H1 (cell line): ENCODE measurements around the gene CUEDC2. TPM values are rescaled to one million over a fixed set of nuclear protein-coding genes. Genes with fewer than 3 reads are reported as not detected.

Experiments used
- CTCF ChIA-PET: fragments of 300-600 bp; sonication (Branson Sonifier 250); formaldehyde crosslinking; loops from one replicate; lab custom pipeline; 2021; ENCODE audit not compliant: partially characterized antibody; lab: Charles Lee
- POLR2A ChIA-PET: fragments of 300-600 bp; sonication (Branson Sonifier 250); formaldehyde crosslinking; loops from one replicate; lab custom pipeline; 2021; ENCODE audit warnings: inconsistent platforms; ENCODE audit not compliant: partially characterized antibody; lab: Charles Lee
- DNase-seq, 2 experiments: peaks; one replicate each; pipeline versions ENCODE4 v3.0.0 to v3.0.0-alpha.2; 2010 to 2022; ENCODE audit warnings: low spot score in 2 of 2, low read depth in 1 of 2, mixed read lengths in 1 of 2
- FAIRE-seq: peaks from 2 replicates; lab custom pipeline; 2011; peaks lifted over from hg19 to GRCh38; lab: Jason Lieb, UNC
- H2AFZ ChIP-seq: 2 replicates; pipeline ENCODE4 v1.8.1; 2012; ENCODE audit warnings: low read length, inconsistent platforms
- H2AK5ac ChIP-seq: 2 replicates; pipeline ENCODE4 v1.6.1; 2013; ENCODE audit warnings: low read depth, low read length
- H2BK120ac ChIP-seq: replicated peaks from 2 replicates; pipeline ENCODE3; 2013; ENCODE audit warnings: low read depth, low read length, inconsistent platforms
- H2BK12ac ChIP-seq: 2 replicates; pipeline ENCODE4 v1.6.1; 2013; ENCODE audit warnings: low read depth, low read length
- H2BK15ac ChIP-seq: 2 replicates; pipeline ENCODE4 v1.6.1; 2013; ENCODE audit warnings: low read length
- H2BK20ac ChIP-seq: 2 replicates; pipeline ENCODE4 v1.6.1; 2013; ENCODE audit warnings: low read length
- H2BK5ac ChIP-seq: 2 replicates; pipeline ENCODE4 v1.6.1; 2013; ENCODE audit warnings: low read depth, low read length
- H3K14ac ChIP-seq: 2 replicates; pipeline ENCODE4 v1.6.1; 2013; ENCODE audit warnings: inconsistent platforms; ENCODE audit not compliant: insufficient read length
- H3K18ac ChIP-seq: 2 replicates; pipeline ENCODE4 v1.6.1; 2013; ENCODE audit warnings: low read length; ENCODE audit errors: extremely low read depth
- H3K23ac ChIP-seq: 2 replicates; pipeline ENCODE4 v1.6.1; 2013; ENCODE audit warnings: inconsistent platforms; ENCODE audit not compliant: insufficient read length
- H3K23me2 ChIP-seq: 2 replicates; pipeline ENCODE4 v1.6.1; 2013; ENCODE audit warnings: low read depth, low read length
- H3K27ac ChIP-seq: 2 replicates; pipeline ENCODE4 v1.6.1; 2011; ENCODE audit warnings: low read depth, low read length, inconsistent platforms
- H3K27me3 ChIP-seq, 4 experiments: replicated peaks in 1 of 4; 1 replicate in 1 of 4; 2 replicates in 3 of 4; pipeline versions ENCODE4 v1.6.1 to v1.8.1; 2011 to 2013; ENCODE audit warnings: low read length in 3 of 4, mild to moderate bottlenecking in 3 of 4, inconsistent platforms in 2 of 4, mixed read lengths in 2 of 4, moderate library complexity in 1 of 4; ENCODE audit not compliant: control insufficient read depth in 3 of 4, insufficient read depth in 3 of 4; ENCODE audit errors: extremely low read depth in 1 of 4
- H3K36me3 ChIP-seq, 4 experiments: 2 replicates each; pipeline versions ENCODE4 v1.6.1 to v1.8.1; 2011 to 2013; ENCODE audit warnings: mild to moderate bottlenecking in 4 of 4, low read length in 3 of 4, moderate library complexity in 2 of 4, control low read depth in 1 of 4, inconsistent platforms in 1 of 4; ENCODE audit not compliant: insufficient read depth in 4 of 4, control insufficient read depth in 2 of 4
- H3K4ac ChIP-seq: replicated peaks from 2 replicates; pipeline ENCODE3; 2013; ENCODE audit warnings: low read length, low read depth, mixed read lengths, inconsistent platforms; ENCODE audit not compliant: insufficient read length
- H3K4me1 ChIP-seq, 4 experiments: replicated peaks in 1 of 4; 1 replicate in 1 of 4; 2 replicates in 3 of 4; pipeline versions ENCODE4 v1.6.1 to v1.8.1; 2011 to 2013; ENCODE audit warnings: low read length in 3 of 4, inconsistent platforms in 2 of 4, mixed read lengths in 1 of 4; ENCODE audit not compliant: insufficient read depth in 4 of 4, control insufficient read depth in 3 of 4
- H3K4me2 ChIP-seq, 2 experiments: 2 replicates each; pipeline versions ENCODE4 v1.6.1 to v1.8.1; 2011 to 2013; ENCODE audit warnings: low read depth in 2 of 2, low read length in 2 of 2, control low read depth in 1 of 2, inconsistent platforms in 1 of 2, mild to moderate bottlenecking in 1 of 2; ENCODE audit not compliant: insufficient read depth in 1 of 2
- H3K4me3 ChIP-seq, 4 experiments: fragments of 200-600, 300-600 bp in 1 of 4; sonication (generic), shearing (Covaris generic), sonication (Bioruptor Twin) in 1 of 4; 2 replicates each; pipeline versions ENCODE4 v1.5.1 to v1.8.1; 2011 to 2016; ENCODE audit warnings: low read length in 4 of 4, low read depth in 3 of 4, control low read depth in 2 of 4, inconsistent platforms in 2 of 4, mild to moderate bottlenecking in 2 of 4, mixed read lengths in 1 of 4, moderate library complexity in 1 of 4; ENCODE audit not compliant: insufficient read depth in 2 of 4; ENCODE audit errors: extremely low read depth in 1 of 4
- H3K56ac ChIP-seq: replicated peaks from 2 replicates; pipeline ENCODE3; 2013; ENCODE audit warnings: low read depth, mild to moderate bottlenecking, mixed read lengths, low read length, inconsistent platforms; ENCODE audit not compliant: insufficient read length
- H3K79me1 ChIP-seq: 2 replicates; pipeline ENCODE4 v1.6.1; 2013; ENCODE audit warnings: low read depth, low read length, control low read depth
- H3K79me2 ChIP-seq, 2 experiments: 2 replicates each; pipeline versions ENCODE4 v1.6.1 to v1.8.1; 2012 to 2013; ENCODE audit warnings: low read length in 2 of 2, mild to moderate bottlenecking in 2 of 2, inconsistent platforms in 1 of 2; ENCODE audit not compliant: insufficient read depth in 2 of 2, control insufficient read depth in 1 of 2
- H3K9ac ChIP-seq, 4 experiments: replicated peaks in 1 of 4; 1 replicate in 1 of 4; 2 replicates in 3 of 4; pipeline versions ENCODE4 v1.6.1 to v1.8.1; 2011 to 2013; ENCODE audit warnings: low read depth in 3 of 4, low read length in 3 of 4, control low read depth in 2 of 4, mild to moderate bottlenecking in 2 of 4, moderate library complexity in 2 of 4, inconsistent platforms in 1 of 4; ENCODE audit errors: extremely low read depth in 1 of 4
- H3K9me3 ChIP-seq, 2 experiments: 2 replicates each; pipeline versions ENCODE4 v1.6.1 to v1.8.1; 2012 to 2013; ENCODE audit warnings: mild to moderate bottlenecking in 2 of 2, moderate library complexity in 2 of 2, control low read depth in 1 of 2, inconsistent platforms in 1 of 2, low read depth in 1 of 2, low read length in 1 of 2, mixed read lengths in 1 of 2; ENCODE audit not compliant: insufficient read depth in 2 of 2
- H4K20me1 ChIP-seq, 2 experiments: replicated peaks in 1 of 2; 2 replicates each; pipeline versions ENCODE3 to v1.8.1; 2011 to 2013; ENCODE audit warnings: inconsistent platforms in 2 of 2, low read length in 2 of 2, mild to moderate bottlenecking in 1 of 2; ENCODE audit not compliant: insufficient read depth in 2 of 2, control insufficient read depth in 1 of 2
- H4K5ac ChIP-seq: 2 replicates; pipeline ENCODE4 v1.6.1; 2013; ENCODE audit warnings: low read length, low read depth, mixed read lengths, inconsistent platforms; ENCODE audit not compliant: insufficient read length
- H4K8ac ChIP-seq: 2 replicates; pipeline ENCODE4 v1.8.0; 2013; ENCODE audit warnings: mild to moderate bottlenecking, moderate library complexity, low read length, inconsistent platforms; ENCODE audit not compliant: insufficient read depth; ENCODE audit errors: extremely low read depth
- H4K91ac ChIP-seq: replicated peaks from 2 replicates; pipeline ENCODE3; 2013; ENCODE audit warnings: low read length, mixed read lengths, inconsistent platforms; ENCODE audit not compliant: insufficient read length
- RNF2 ChIP-seq: fragments of 200-900, 300-1000 bp; sonication (generic); IDR thresholded peaks from 2 replicates; pipeline ENCODE4 v1.7.1; 2016; ENCODE audit warnings: borderline replicate concordance, low read depth, mild to moderate bottlenecking, antibody characterized with exemption, low read length; ENCODE audit not compliant: poor library complexity, severe bottlenecking; ENCODE audit errors: missing control alignments
- SIX5 ChIP-seq: IDR thresholded peaks from 2 replicates; pipeline ENCODE4 v1.6.1; 2011; ENCODE audit warnings: mild to moderate bottlenecking, low read depth, low read length
- WGBS, 2 experiments: shearing (Covaris generic) in 1 of 2; methylation state at CpG; one replicate each; pipeline versions ENCODE4 v1.1.6 to v1.1.7; 2013 to 2015; ENCODE audit warnings: low lambda C conversion rate in 2 of 2, mixed read lengths in 2 of 2, inconsistent platforms in 1 of 2, low coverage in 1 of 2, missing lambda C conversion rate in 1 of 2; ENCODE audit not compliant: insufficient replicate concordance in 2 of 2, insufficient coverage in 1 of 2, insufficient read length in 1 of 2; ENCODE audit errors: extremely low coverage in 1 of 2, missing lambda C conversion rate in 1 of 2; 5-methylcytosine and 5-hydroxymethylcytosine counted together
- polyA plus RNA-seq, 7 experiments: library from polyadenylated mRNA; depleted of rRNA in 3 of 7; stranded (reverse) in 5 of 7; unstranded in 2 of 7; fragments of >200 nt in 5 of 7; fragments of 200-250 nt in 2 of 7; gene quantifications; 1 replicate in 5 of 7; 2 replicates in 1 of 7; 4 replicates in 1 of 7; pipeline versions ENCODE4 v1.2.1 to v1.2.3, GENCODE V29; 2011 to 2013; ENCODE audit warnings: missing spikeins in 2 of 7, mixed read lengths in 2 of 7
- total RNA-seq: library from RNA; stranded (reverse); fragmentation: NEBNext Ultra II Directional; extraction: Animal tissue kit (Norgen Biotek cat#: 25700); gene quantifications from 2 replicates; pipeline ENCODE4 v1.2.1, GENCODE V29; 2021

Gene CUEDC2
- total and polyA plus RNA-seq, 2 of the 8 experiments (the other 6 are each of a cell fraction or from before 2014, with no cell fraction given): 41.7 to 55.2 TPM

GRCh38 chr10:102425444-102425843 is 6.9 kb downstream of the CUEDC2 start:
- WGBS, 2 experiments: 78% methylated on average over 1 of the region's 1 CpG; no CpG with 5 or more reads in 1 of the 2 experiments
- no peak overlapping the region for H3K56ac ChIP-seq
- H3K23me2 ChIP-seq: peaks cover 12% of the 10 kb centered on the region
- no peak overlapping the region for H3K4me3 ChIP-seq
- H3K9me3 ChIP-seq: no peaks in the 10 kb centered on the region
- ChIA-PET CTCF (interaction anchor here (0.6 to 9.5 kb wide), 12 partner anchors 10 to 590 kb away, joined by 3 to 77 read pairs (median 7); partner anchors contain the start of gene C10orf95), POLR2A (interaction anchor here (1.6 to 7.9 kb wide), 4 partner anchors 22 to 54 kb away, joined by 3 to 54 read pairs (median 8); partner anchors contain the start of gene C10orf95)
- no peak overlapping the region for H2AFZ ChIP-seq
- H2BK120ac ChIP-seq: no peak overlapping the region
- H3K79me1 ChIP-seq: no peaks in the 10 kb centered on the region
- H3K9ac ChIP-seq: no peak overlapping the region
- no peak overlapping the region for H3K23ac ChIP-seq
- H3K79me2 ChIP-seq: no peaks in the 10 kb centered on the region
- no peak overlapping the region for H2BK15ac ChIP-seq
- peaks cover 5 to 9% of the 10 kb centered on the region in 2 experiments for H4K20me1 ChIP-seq
- H3K14ac ChIP-seq: no peak overlapping the region
- H3K4ac ChIP-seq: no peak overlapping the region
- no peak overlapping the region for H4K91ac ChIP-seq
- FAIRE-seq: no peak
- no peak overlapping the region for H2BK5ac ChIP-seq
- H2BK20ac ChIP-seq: no peak overlapping the region
- H3K27me3 ChIP-seq: no peaks in the 10 kb centered on the region
- H3K18ac ChIP-seq: no peak overlapping the region
- H4K8ac ChIP-seq: no peak overlapping the region
- H3K36me3 ChIP-seq: 0 out of 8 replicates have a peak, but pooled peaks cover 0 to 3% (median 0%) of the 10 kb centered on the region in 4 experiments
- DNase-seq: no peak
- TF ChIP-seq SIX5 (no peak), RNF2 (no peak)
- H3K4me1 ChIP-seq: peaks cover 0 to 15% (median 5%) of the 10 kb centered on the region in 4 experiments; a peak in 4 of 7 replicates
- no peak overlapping the region for H3K4me2 ChIP-seq
- H3K27ac ChIP-seq: no peak overlapping the region
- no peak overlapping the region for H2BK12ac ChIP-seq
- no peak overlapping the region for H4K5ac ChIP-seq
- no peak overlapping the region for H2AK5ac ChIP-seq
